Measurements from ENCODE around the gene EFNA4.
A peak's percentile ranks its signal among the peaks of the same experiment; 100 is the strongest.

Gene EFNA4

GRCh38 chr1:155040358-155041093, 23.0 kb upstream of the EFNA4 start:
- FAIRE-seq: no peak
- TF ChIP-seq, protein P1, sequence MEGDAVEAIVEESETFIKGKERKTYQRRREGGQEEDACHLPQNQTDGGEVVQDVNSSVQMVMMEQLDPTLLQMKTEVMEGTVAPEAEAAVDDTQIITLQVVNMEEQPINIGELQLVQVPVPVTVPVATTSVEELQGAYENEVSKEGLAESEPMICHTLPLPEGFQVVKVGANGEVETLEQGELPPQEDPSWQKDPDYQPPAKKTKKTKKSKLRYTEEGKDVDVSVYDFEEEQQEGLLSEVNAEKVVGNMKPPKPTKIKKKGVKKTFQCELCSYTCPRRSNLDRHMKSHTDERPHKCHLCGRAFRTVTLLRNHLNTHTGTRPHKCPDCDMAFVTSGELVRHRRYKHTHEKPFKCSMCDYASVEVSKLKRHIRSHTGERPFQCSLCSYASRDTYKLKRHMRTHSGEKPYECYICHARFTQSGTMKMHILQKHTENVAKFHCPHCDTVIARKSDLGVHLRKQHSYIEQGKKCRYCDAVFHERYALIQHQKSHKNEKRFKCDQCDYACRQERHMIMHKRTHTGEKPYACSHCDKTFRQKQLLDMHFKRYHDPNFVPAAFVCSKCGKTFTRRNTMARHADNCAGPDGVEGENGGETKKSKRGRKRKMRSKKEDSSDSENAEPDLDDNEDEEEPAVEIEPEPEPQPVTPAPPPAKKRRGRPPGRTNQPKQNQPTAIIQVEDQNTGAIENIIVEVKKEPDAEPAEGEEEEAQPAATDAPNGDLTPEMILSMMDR (IDR thresholded peaks at IDR 0.05; ENCODE audit: insufficient read depth, missing control alignments): no peak
- DNase-seq (ENCODE audit: insufficient read length, low spot score): no peak

- FAIRE-seq (no peak), DNase-seq (ENCODE audit: insufficient read length, low spot score) (no peak)
- TF ChIP-seq, protein P1 (IDR thresholded peaks at IDR 0.05; ENCODE audit: insufficient read depth, missing control alignments): no peak
Measured at GRCh38 chr1:155042789-155043188, 20.8 kb upstream of the EFNA4 start.

DNA sequence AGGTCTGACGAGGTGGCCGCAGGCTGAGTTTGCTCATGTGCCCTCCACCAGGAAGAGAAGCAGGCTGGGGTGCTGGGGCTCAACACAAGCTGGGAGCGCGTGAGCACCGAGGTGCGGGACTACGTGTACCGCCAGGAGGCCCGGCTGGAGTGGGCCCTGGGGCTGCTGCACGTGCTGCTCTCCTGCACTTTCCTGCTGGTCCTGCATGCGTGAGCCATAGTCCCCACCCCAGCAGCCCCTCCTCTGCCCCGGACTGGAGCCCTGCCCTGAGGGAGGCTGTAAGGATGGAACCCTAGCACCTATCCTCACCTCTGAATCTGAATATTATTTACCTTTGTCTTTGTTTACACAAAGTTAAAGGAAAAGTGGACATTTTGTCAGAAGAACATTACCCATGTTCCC, 20.2 kb upstream of the EFNA4 start:
- no peak for DNase-seq (ENCODE audit: insufficient read length, low spot score)
- FAIRE-seq: no peak
- TF ChIP-seq, protein P1 (IDR thresholded peaks at IDR 0.05; ENCODE audit: insufficient read depth, missing control alignments): no peak

GRCh38 chr1:155043793-155044192, 19.7 kb upstream of the EFNA4 start:
- TF ChIP-seq, protein P1 (IDR thresholded peaks at IDR 0.05; ENCODE audit: insufficient read depth, missing control alignments): no peak
- FAIRE-seq (no peak), DNase-seq (ENCODE audit: insufficient read length, low spot score) (no peak)

DNA sequence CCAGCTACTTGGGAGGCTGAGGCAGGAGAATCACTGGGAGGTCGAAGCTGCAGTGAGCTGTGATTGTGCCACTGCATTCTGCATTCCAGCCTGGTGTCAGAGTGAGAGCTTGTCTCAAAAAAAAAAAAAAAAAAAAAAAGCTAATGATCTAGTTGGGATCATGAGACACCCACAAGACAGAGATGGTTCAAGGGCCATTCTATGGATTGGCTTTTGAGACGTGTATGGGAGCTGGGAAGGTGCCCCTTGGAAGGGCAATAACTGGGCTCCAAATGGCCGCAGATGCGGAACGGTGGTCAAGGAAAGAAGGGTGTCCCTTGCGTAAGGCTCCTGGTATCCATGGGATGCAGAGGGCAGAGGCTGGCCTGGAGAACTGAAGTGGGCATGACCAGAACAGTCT, 19.2 kb upstream of the EFNA4 start:
- DNase-seq (ENCODE audit: insufficient read length, low spot score) (no peak), FAIRE-seq (no peak)
- TF ChIP-seq, protein P1 (IDR thresholded peaks at IDR 0.05; ENCODE audit: insufficient read depth, missing control alignments): no peak

GRCh38 chr1:155044812-155045657, 18.5 kb upstream of the EFNA4 start:
- peak; percentile 25 for FAIRE-seq
- peak; percentile 85 for DNase-seq (ENCODE audit: insufficient read length, low spot score)
- TF ChIP-seq, protein P1 (IDR thresholded peaks at IDR 0.05; ENCODE audit: insufficient read depth, missing control alignments): peak; percentile 85

All from D721Med (cell line).